Vagina (tissue), 2 donors: ENCODE measurements around the gene MVK.

Experiments
- CTCF ChIP-seq, 3 experiments: fragments of 450-650 bp in 2 of 3; fragments of 200-600 bp in 1 of 3; sonication (generic) in 1 of 3; IDR thresholded peaks; one replicate each; pipeline ENCODE4 v1.5.1; 2017 to 2019; ENCODE audit warnings: antibody characterized with exemption in 3 of 3, mild to moderate bottlenecking in 2 of 3, moderate library complexity in 2 of 3
- POLR2AphosphoS5 ChIP-seq, 2 donors: sonication (generic); formaldehyde crosslinking; IDR thresholded peaks; one replicate each; pipeline ENCODE4 v1.9.0; 2017; ENCODE audit warnings: antibody characterized with exemption in 2 of 2, mild to moderate bottlenecking in 2 of 2, low read depth in 1 of 2; ENCODE audit not compliant: insufficient read depth in 1 of 2

GRCh38 chr12:109645708-109646107, 72.1 kb downstream of the MVK start:
- no peak for TF ChIP-seq CTCF (IDR thresholded peaks at IDR 0.05)
- TF ChIP-seq POLR2AphosphoS5 (IDR thresholded peaks at IDR 0.05; ENCODE audit: insufficient read depth in 1 of 2, low read depth in 1 of 2): no peak
